Measurements from ENCODE around the gene GPANK1.

- TF ChIP-seq CTCF (IDR thresholded peaks at IDR 0.05; ENCODE audit: insufficient read depth, low read length): no peak
- no peak for TF ChIP-seq POLR2AphosphoS5 (IDR thresholded peaks at IDR 0.05; ENCODE audit: low read depth)
Observed at GRCh38 chr6:31691564-31692108, 26.8 kb upstream of the GPANK1 start.

Data from HL-60 (cell line).